HEK293 (cell line): Measurements from ENCODE around the gene FBXO2.

Source experiments
- SALL2 ChIP-seq: fragments of 450-650 bp; formaldehyde crosslinking; IDR thresholded peaks from 2 replicates; pipeline ENCODE4 v1.5.0; 2017; ENCODE audit warnings: missing biosample characterization, mild to moderate bottlenecking, missing genetic modification characterization, borderline replicate concordance
- SP2 ChIP-seq: fragments of 450-650 bp; formaldehyde crosslinking; IDR thresholded peaks from 2 replicates; pipeline ENCODE4 v1.5.1; 2016; ENCODE audit warnings: missing biosample characterization, missing genetic modification characterization
- YY1 ChIP-seq: fragments of 450-650 bp; formaldehyde crosslinking; IDR thresholded peaks from 2 replicates; pipeline ENCODE4 v1.5.1; 2018; ENCODE audit warnings: missing biosample characterization, missing genetic modification characterization
- ZBTB1 ChIP-seq: fragments of 450-650 bp; formaldehyde crosslinking; IDR thresholded peaks from 2 replicates; pipeline ENCODE4 v1.5.1; 2016; ENCODE audit warnings: missing biosample characterization, missing genetic modification characterization
- ZBTB21 ChIP-seq: fragments of 450-650 bp; formaldehyde crosslinking; IDR thresholded peaks from 2 replicates; pipeline ENCODE4 v1.5.1; 2017; ENCODE audit warnings: missing biosample characterization, missing genetic modification characterization
- ZFP3 ChIP-seq: fragments of 450-650 bp; formaldehyde crosslinking; IDR thresholded peaks from 2 replicates; pipeline ENCODE4 v1.5.1; 2016; ENCODE audit warnings: low read depth, missing biosample characterization, missing genetic modification characterization
- ZNF501 ChIP-seq: fragments of 450-650 bp; formaldehyde crosslinking; IDR thresholded peaks from 2 replicates; pipeline ENCODE4 v1.5.1; 2016; ENCODE audit warnings: missing biosample characterization, missing genetic modification characterization
- ZNF521 ChIP-seq: fragments of 450-650 bp; formaldehyde crosslinking; IDR thresholded peaks from 2 replicates; pipeline ENCODE4 v1.5.1; 2017; ENCODE audit warnings: missing biosample characterization, mild to moderate bottlenecking, missing genetic modification characterization
- TF ChIP-seq, protein P1 (sequence below): fragments of 450-650 bp; formaldehyde crosslinking; IDR thresholded peaks from 2 replicates; pipeline ENCODE4 v1.5.1; 2016; ENCODE audit warnings: missing biosample characterization, missing genetic modification characterization
- TF ChIP-seq, protein P2 (sequence below): fragments of 450-650 bp; IDR thresholded peaks from 2 replicates; pipeline ENCODE4 v1.5.1; 2018; ENCODE audit warnings: missing biosample characterization, missing genetic modification characterization
- TF ChIP-seq, protein P3 (sequence below): fragments of 450-650 bp; formaldehyde crosslinking; IDR thresholded peaks from 2 replicates; pipeline ENCODE4 v1.5.1; 2016; ENCODE audit warnings: missing biosample characterization, missing genetic modification characterization
- TF ChIP-seq, protein P4 (sequence below): sonication (generic); formaldehyde crosslinking; IDR thresholded peaks from 2 replicates; pipeline ENCODE4 v1.8.1; 2022; ENCODE audit warnings: mild to moderate bottlenecking, moderate library complexity, missing genetic modification reagents
- TF ChIP-seq, protein P5 (sequence below): fragments of 450-650 bp; formaldehyde crosslinking; IDR thresholded peaks from 2 replicates; pipeline ENCODE4 v1.5.1; 2017; ENCODE audit warnings: missing biosample characterization, mild to moderate bottlenecking, missing genetic modification characterization, moderate library complexity

DNA sequence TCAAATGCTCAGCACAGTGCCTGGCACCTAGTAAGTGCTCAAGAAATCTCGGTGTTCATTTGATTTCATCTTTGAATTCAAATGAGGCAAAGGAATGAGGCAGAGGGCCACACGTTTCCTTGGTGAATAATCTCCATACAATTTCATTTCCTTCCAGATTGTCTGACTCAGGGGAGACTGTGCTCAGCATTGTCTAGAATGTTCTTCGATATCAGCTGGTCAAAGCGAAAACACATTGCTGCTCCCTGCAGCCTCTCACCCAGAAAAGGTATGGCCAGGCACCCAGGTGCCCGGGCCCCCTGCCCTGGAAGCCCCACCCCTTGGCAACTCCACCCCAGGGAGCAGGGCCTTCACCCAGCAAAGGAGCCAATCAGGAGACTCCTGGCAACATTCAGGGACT, 55.8 kb downstream of the FBXO2 start:
- TF ChIP-seq, protein P1, sequence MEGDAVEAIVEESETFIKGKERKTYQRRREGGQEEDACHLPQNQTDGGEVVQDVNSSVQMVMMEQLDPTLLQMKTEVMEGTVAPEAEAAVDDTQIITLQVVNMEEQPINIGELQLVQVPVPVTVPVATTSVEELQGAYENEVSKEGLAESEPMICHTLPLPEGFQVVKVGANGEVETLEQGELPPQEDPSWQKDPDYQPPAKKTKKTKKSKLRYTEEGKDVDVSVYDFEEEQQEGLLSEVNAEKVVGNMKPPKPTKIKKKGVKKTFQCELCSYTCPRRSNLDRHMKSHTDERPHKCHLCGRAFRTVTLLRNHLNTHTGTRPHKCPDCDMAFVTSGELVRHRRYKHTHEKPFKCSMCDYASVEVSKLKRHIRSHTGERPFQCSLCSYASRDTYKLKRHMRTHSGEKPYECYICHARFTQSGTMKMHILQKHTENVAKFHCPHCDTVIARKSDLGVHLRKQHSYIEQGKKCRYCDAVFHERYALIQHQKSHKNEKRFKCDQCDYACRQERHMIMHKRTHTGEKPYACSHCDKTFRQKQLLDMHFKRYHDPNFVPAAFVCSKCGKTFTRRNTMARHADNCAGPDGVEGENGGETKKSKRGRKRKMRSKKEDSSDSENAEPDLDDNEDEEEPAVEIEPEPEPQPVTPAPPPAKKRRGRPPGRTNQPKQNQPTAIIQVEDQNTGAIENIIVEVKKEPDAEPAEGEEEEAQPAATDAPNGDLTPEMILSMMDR (tag by site-specific recombination) = no peak
- no peak for TF ChIP-seq YY1
- TF ChIP-seq, protein P2, sequence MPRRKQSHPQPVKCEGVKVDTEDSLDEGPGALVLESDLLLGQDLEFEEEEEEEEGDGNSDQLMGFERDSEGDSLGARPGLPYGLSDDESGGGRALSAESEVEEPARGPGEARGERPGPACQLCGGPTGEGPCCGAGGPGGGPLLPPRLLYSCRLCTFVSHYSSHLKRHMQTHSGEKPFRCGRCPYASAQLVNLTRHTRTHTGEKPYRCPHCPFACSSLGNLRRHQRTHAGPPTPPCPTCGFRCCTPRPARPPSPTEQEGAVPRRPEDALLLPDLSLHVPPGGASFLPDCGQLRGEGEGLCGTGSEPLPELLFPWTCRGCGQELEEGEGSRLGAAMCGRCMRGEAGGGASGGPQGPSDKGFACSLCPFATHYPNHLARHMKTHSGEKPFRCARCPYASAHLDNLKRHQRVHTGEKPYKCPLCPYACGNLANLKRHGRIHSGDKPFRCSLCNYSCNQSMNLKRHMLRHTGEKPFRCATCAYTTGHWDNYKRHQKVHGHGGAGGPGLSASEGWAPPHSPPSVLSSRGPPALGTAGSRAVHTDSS (tag by site-specific recombination) = no peak
- no peak for TF ChIP-seq ZNF501 (tag by site-specific recombination)
- no peak for TF ChIP-seq SP2 (tag by site-specific recombination)
- TF ChIP-seq ZBTB1 (tag by site-specific recombination) = no peak
- TF ChIP-seq, protein P3, sequence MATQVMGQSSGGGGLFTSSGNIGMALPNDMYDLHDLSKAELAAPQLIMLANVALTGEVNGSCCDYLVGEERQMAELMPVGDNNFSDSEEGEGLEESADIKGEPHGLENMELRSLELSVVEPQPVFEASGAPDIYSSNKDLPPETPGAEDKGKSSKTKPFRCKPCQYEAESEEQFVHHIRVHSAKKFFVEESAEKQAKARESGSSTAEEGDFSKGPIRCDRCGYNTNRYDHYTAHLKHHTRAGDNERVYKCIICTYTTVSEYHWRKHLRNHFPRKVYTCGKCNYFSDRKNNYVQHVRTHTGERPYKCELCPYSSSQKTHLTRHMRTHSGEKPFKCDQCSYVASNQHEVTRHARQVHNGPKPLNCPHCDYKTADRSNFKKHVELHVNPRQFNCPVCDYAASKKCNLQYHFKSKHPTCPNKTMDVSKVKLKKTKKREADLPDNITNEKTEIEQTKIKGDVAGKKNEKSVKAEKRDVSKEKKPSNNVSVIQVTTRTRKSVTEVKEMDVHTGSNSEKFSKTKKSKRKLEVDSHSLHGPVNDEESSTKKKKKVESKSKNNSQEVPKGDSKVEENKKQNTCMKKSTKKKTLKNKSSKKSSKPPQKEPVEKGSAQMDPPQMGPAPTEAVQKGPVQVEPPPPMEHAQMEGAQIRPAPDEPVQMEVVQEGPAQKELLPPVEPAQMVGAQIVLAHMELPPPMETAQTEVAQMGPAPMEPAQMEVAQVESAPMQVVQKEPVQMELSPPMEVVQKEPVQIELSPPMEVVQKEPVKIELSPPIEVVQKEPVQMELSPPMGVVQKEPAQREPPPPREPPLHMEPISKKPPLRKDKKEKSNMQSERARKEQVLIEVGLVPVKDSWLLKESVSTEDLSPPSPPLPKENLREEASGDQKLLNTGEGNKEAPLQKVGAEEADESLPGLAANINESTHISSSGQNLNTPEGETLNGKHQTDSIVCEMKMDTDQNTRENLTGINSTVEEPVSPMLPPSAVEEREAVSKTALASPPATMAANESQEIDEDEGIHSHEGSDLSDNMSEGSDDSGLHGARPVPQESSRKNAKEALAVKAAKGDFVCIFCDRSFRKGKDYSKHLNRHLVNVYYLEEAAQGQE (tag by site-specific recombination) = no peak
- no peak for TF ChIP-seq ZBTB21 (tag by site-specific recombination)
- TF ChIP-seq, protein P4, sequence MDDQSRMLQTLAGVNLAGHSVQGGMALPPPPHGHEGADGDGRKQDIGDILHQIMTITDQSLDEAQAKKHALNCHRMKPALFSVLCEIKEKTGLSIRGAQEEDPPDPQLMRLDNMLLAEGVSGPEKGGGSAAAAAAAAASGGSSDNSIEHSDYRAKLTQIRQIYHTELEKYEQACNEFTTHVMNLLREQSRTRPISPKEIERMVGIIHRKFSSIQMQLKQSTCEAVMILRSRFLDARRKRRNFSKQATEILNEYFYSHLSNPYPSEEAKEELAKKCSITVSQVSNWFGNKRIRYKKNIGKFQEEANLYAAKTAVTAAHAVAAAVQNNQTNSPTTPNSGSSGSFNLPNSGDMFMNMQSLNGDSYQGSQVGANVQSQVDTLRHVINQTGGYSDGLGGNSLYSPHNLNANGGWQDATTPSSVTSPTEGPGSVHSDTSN = no peak
- no peak for TF ChIP-seq SALL2 (tag by site-specific recombination)
- no peak for TF ChIP-seq ZNF521 (tag by site-specific recombination)
- no peak for TF ChIP-seq ZFP3 (tag by site-specific recombination)
- TF ChIP-seq, protein P5, sequence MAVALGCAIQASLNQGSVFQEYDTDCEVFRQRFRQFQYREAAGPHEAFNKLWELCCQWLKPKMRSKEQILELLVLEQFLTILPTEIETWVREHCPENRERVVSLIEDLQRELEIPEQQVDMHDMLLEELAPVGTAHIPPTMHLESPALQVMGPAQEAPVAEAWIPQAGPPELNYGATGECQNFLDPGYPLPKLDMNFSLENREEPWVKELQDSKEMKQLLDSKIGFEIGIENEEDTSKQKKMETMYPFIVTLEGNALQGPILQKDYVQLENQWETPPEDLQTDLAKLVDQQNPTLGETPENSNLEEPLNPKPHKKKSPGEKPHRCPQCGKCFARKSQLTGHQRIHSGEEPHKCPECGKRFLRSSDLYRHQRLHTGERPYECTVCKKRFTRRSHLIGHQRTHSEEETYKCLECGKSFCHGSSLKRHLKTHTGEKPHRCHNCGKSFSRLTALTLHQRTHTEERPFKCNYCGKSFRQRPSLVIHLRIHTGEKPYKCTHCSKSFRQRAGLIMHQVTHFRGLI (tag by site-specific recombination) = no peak
